Endothelial cell of umbilical vein (primary cell): Measurements from ENCODE around the gene S100A13. TPM values are rescaled to one million over a fixed set of nuclear protein-coding genes. Genes with fewer than 3 reads are reported as not detected.

Experiments
- BruUV-seq: library from RNA; stranded (reverse); fragments of 400-500 nt; replicated peaks from 2 replicates; lab custom pipeline; 2021; lab: Mats Ljungman, UMichigan
- CTCF ChIA-PET: fragments of 300-600, 350-600 bp; sonication (Branson Sonifier 250); formaldehyde crosslinking; loops from one replicate; lab custom pipeline; 2021; ENCODE audit warnings: antibody characterized with exemption, inconsistent platforms; lab: Charles Lee
- POLR2A ChIA-PET: fragments of 300-600, 350-600 bp; sonication (Branson Sonifier 250); formaldehyde crosslinking; loops from one replicate; lab custom pipeline; 2021; ENCODE audit warnings: antibody characterized with exemption, inconsistent platforms; lab: Charles Lee
- DNase-seq: peaks from one replicate; pipeline ENCODE4 v3.0.0-alpha.2; 2011; ENCODE audit warnings: low read depth, low spot score
- FAIRE-seq: peaks from 2 replicates; lab custom pipeline; 2011; peaks lifted over from hg19 to GRCh38; lab: Jason Lieb, UNC
- H2AFZ ChIP-seq: 2 replicates; pipeline ENCODE4 v1.6.0; 2012; ENCODE audit warnings: low read depth, low read length, control low read depth, inconsistent platforms
- H3K27ac ChIP-seq: 2 replicates; pipeline ENCODE4 v1.5.1; 2011; ENCODE audit warnings: low read depth, mild to moderate bottlenecking, control low read depth, low read length, moderate library complexity; ENCODE audit not compliant: insufficient read depth
- H3K27me3 ChIP-seq, 2 experiments: 2 replicates each; pipeline versions ENCODE4 v1.6.0 to v1.6.1; 2011; ENCODE audit warnings: low read length in 2 of 2, mixed read lengths in 1 of 2; ENCODE audit not compliant: control insufficient read depth in 2 of 2, insufficient read depth in 2 of 2
- H3K36me3 ChIP-seq, 2 experiments: 2 replicates in 1 of 2; 3 replicates in 1 of 2; pipeline ENCODE4 v1.5.1; 2011; ENCODE audit warnings: low read length in 2 of 2, mild to moderate bottlenecking in 1 of 2, moderate library complexity in 1 of 2; ENCODE audit not compliant: control insufficient read depth in 2 of 2, insufficient read depth in 2 of 2; ENCODE audit errors: extremely low read depth in 1 of 2
- H3K4me1 ChIP-seq: 3 replicates; pipeline ENCODE4 v1.5.1; 2011; ENCODE audit warnings: mild to moderate bottlenecking, low read length; ENCODE audit not compliant: control insufficient read depth, insufficient read depth; ENCODE audit errors: extremely low read depth
- H3K4me2 ChIP-seq: 2 replicates; pipeline ENCODE4 v1.6.1; 2011; ENCODE audit warnings: low read length, control low read depth, mixed read lengths; ENCODE audit not compliant: insufficient read depth
- H3K4me3 ChIP-seq, 3 experiments: fragments of 200-600 bp in 1 of 3; sonication (generic), shearing (Covaris generic) in 1 of 3; replicated peaks in 1 of 3; 2 replicates each; pipeline ENCODE4 v1.5.1; 2011 to 2016; ENCODE audit warnings: control low read depth in 3 of 3, low read length in 3 of 3, mild to moderate bottlenecking in 2 of 3, inconsistent platforms in 1 of 3, low read depth in 1 of 3, moderate library complexity in 1 of 3; ENCODE audit not compliant: insufficient read depth in 1 of 3
- H3K79me2 ChIP-seq: 2 replicates; pipeline ENCODE4 v1.6.0; 2012; ENCODE audit warnings: low read length, inconsistent platforms; ENCODE audit not compliant: control insufficient read depth, insufficient read depth
- H3K9ac ChIP-seq: replicated peaks from 2 replicates; pipeline ENCODE3; 2011; ENCODE audit warnings: low read length, control low read depth; ENCODE audit not compliant: insufficient read depth; ENCODE audit errors: extremely low read depth
- H3K9me1 ChIP-seq: replicated peaks from 3 replicates; pipeline ENCODE4 v1.6.0; 2011; ENCODE audit warnings: mild to moderate bottlenecking, low read length; ENCODE audit not compliant: control insufficient read depth, insufficient read depth; ENCODE audit errors: extremely low read depth
- H3K9me3 ChIP-seq: replicated peaks from 2 replicates; pipeline ENCODE4 v1.5.1; 2012; ENCODE audit warnings: low read length, inconsistent platforms; ENCODE audit not compliant: control insufficient read depth, insufficient read depth
- H4K20me1 ChIP-seq: replicated peaks from 2 replicates; pipeline ENCODE3; 2011; ENCODE audit warnings: mild to moderate bottlenecking, low read length; ENCODE audit not compliant: control insufficient read depth, insufficient read depth; ENCODE audit errors: extremely low read depth
- EZH2 ChIP-seq: IDR thresholded peaks from 2 replicates; pipeline ENCODE4 v1.6.1; 2012; ENCODE audit warnings: borderline replicate concordance, low read depth, mild to moderate bottlenecking, moderate library complexity, low read length, inconsistent platforms; ENCODE audit not compliant: severe bottlenecking
- FOS ChIP-seq: IDR thresholded peaks from 2 replicates; pipeline ENCODE4 v1.6.1; 2011; ENCODE audit warnings: mild to moderate bottlenecking, low read length, moderate library complexity, borderline replicate concordance; ENCODE audit not compliant: insufficient read depth
- GATA2 ChIP-seq: IDR thresholded peaks from 2 replicates; pipeline ENCODE4 v1.7.0; 2011; ENCODE audit warnings: low read depth, mild to moderate bottlenecking, moderate library complexity, mixed read lengths, low read length; ENCODE audit not compliant: insufficient read length, insufficient read depth
- JUN ChIP-seq: IDR thresholded peaks from 2 replicates; pipeline ENCODE4 v1.6.1; 2011; ENCODE audit warnings: borderline replicate concordance, low read depth; ENCODE audit not compliant: insufficient read length, insufficient read depth
- MYC ChIP-seq: IDR thresholded peaks from one replicate; pipeline ENCODE4 v1.6.1; 2011; ENCODE audit warnings: mild to moderate bottlenecking, low read depth, low read length
- POLR2A ChIP-seq: IDR thresholded peaks from 2 replicates; pipeline ENCODE4 v1.6.1; 2012; ENCODE audit warnings: low read depth, mild to moderate bottlenecking, control low read depth, low read length
- POLR2AphosphoS5 ChIP-seq: IDR thresholded peaks from 2 replicates; pipeline ENCODE4 v1.6.1; 2012; ENCODE audit warnings: low read depth, mild to moderate bottlenecking, control low read depth, low read length, moderate library complexity; ENCODE audit not compliant: insufficient read depth
- dilution Hi-C: fragments of 300-500 bp; cut with MboI; formaldehyde crosslinking; loops from one replicate; pipeline ENCODE4 v1.15.0; 2019; ENCODE audit warnings: low sequenced_read_pairs; ENCODE audit not compliant: extremely low pct_ligation_motif_present
- intact Hi-C: fragments of 100-400 bp; cut with micrococcal nuclease; formaldehyde crosslinking; loops from one replicate; pipeline ENCODE4 v1.10.0; 2022
- polyA plus RNA-seq, 4 experiments: library from polyadenylated mRNA; depleted of rRNA in 3 of 4; stranded (reverse) in 3 of 4; unstranded in 1 of 4; fragments of >200 nt; gene quantifications; 2 replicates each; pipeline versions ENCODE4 v1.2.1 to v1.2.3, GENCODE V29; 2011 to 2012; ENCODE audit warnings: missing spikeins in 1 of 4
- total RNA-seq: library from RNA; stranded (reverse); gene quantifications from 2 replicates; pipeline ENCODE4 v1.2.3, GENCODE V29; 2021
- TF ChIP-seq, protein P1 (sequence below), 2 donors: IDR thresholded peaks; 1 replicate in 1 of 2; 2 replicates in 1 of 2; pipeline ENCODE4 v1.5.1; 2011; ENCODE audit warnings: low read length in 2 of 2, mild to moderate bottlenecking in 2 of 2, moderate library complexity in 2 of 2, control low read depth in 1 of 2, inconsistent platforms in 1 of 2, low read depth in 1 of 2; ENCODE audit not compliant: insufficient read depth in 1 of 2; ENCODE audit errors: extremely low read depth in 1 of 2
- TF ChIP-seq, protein P2 (sequence below): IDR thresholded peaks from 2 replicates; pipeline ENCODE4 v1.6.1; 2011; ENCODE audit not compliant: insufficient read depth, insufficient read length

The S100A13 gene
- total and polyA plus RNA-seq, 2 donors (not counting 3 experiments of a cell fraction or from before 2014, with no cell fraction given), result 155 to 360 TPM

DNA sequence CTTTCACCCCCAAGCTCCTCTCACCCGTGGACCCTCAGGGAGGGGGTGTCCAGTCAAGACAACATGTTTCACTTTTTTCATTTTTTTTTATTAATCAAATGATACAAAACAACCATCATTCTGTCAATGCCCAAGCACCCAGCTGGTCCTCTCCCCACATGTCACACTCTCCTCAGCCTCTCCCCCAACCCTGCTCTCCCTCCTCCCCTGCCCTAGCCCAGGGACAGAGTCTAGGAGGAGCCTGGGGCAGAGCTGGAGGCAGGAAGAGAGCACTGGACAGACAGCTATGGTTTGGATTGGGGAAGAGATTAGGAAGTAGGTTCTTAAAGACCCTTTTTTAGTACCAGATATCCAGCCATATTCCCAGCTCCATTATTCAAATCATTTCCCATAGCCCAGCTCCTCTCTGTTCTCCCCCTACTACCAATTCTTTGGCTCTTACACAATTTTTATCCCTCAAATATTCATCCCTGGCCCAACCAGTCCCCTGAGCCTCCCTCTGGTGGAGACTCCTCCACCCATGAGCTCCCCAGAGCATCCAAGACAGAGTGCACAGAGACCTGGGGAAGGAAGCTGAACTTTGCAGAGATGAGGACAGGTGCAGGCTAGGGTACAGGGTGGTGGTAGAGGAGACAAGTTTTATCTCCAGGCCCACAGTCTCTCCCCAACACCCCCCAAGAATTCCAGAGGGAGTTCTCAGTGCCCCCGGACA is 13.0 kb downstream of the S100A13 start:
- Histone ChIP-seq H4K20me1 (no peaks in the 10 kb centered on the region), H3K9me3 (no peaks in the 10 kb centered on the region), H3K27ac (no peak overlapping the region), H3K79me2 (peaks cover 22% of the 10 kb centered on the region), H3K4me1 (peaks cover 18% of the 10 kb centered on the region), H3K27me3 (no peaks in the 10 kb centered on the region), H3K9me1 (no peaks in the 10 kb centered on the region), H3K9ac (no peak overlapping the region), H3K4me2 (no peak overlapping the region), H3K4me3 (no peak overlapping the region), H3K36me3 (peaks cover 0 to 6% of the 10 kb centered on the region in 2 experiments), H2AFZ (no peak overlapping the region)
- no TSS peak for BruUV-seq
- DNase-seq (no peak), FAIRE-seq (no peak)
- TF ChIP-seq MYC, result no peak
- no peak for TF ChIP-seq POLR2A
- TF ChIP-seq FOS, result no peak
- no peak for TF ChIP-seq GATA2
- TF ChIP-seq, protein P1, sequence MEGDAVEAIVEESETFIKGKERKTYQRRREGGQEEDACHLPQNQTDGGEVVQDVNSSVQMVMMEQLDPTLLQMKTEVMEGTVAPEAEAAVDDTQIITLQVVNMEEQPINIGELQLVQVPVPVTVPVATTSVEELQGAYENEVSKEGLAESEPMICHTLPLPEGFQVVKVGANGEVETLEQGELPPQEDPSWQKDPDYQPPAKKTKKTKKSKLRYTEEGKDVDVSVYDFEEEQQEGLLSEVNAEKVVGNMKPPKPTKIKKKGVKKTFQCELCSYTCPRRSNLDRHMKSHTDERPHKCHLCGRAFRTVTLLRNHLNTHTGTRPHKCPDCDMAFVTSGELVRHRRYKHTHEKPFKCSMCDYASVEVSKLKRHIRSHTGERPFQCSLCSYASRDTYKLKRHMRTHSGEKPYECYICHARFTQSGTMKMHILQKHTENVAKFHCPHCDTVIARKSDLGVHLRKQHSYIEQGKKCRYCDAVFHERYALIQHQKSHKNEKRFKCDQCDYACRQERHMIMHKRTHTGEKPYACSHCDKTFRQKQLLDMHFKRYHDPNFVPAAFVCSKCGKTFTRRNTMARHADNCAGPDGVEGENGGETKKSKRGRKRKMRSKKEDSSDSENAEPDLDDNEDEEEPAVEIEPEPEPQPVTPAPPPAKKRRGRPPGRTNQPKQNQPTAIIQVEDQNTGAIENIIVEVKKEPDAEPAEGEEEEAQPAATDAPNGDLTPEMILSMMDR (IDR thresholded peaks at IDR 0.05; ENCODE audit: extremely low read depth in 1 of 2, insufficient read depth in 1 of 2, low read depth in 1 of 2, low read length in 2 of 2), result no peak
- TF ChIP-seq EZH2, result no peak
- no peak for TF ChIP-seq JUN
- TF ChIP-seq, protein P2, sequence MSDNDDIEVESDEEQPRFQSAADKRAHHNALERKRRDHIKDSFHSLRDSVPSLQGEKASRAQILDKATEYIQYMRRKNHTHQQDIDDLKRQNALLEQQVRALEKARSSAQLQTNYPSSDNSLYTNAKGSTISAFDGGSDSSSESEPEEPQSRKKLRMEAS, result no peak
- TF ChIP-seq POLR2AphosphoS5, result no peak
- intact Hi-C loops (no loop called here), dilution Hi-C loops (no loop called here)
- CTCF ChIA-PET, result interaction anchor here (1.0 to 6.0 kb wide), 7 partner anchors 13 to 104 kb away, joined by 3 to 121 read pairs (median 11); partner anchors contain the start of genes S100A1 and S100A13
- POLR2A ChIA-PET, result interaction anchor here (1.1 to 2.6 kb wide), 2 partner anchors 12 to 20 kb away, joined by 3 to 12 read pairs; partner anchors contain the start of gene CHTOP
